Activated CD8-positive, alpha-beta T cell treated with anti-CD3 and anti-CD28 coated beads for 36 hours (primary cell): ENCODE data around the gene PRR29. TPM values are rescaled to one million over a fixed set of nuclear protein-coding genes. Genes with fewer than 3 reads are reported as not detected.

Source experiments
- ATAC-seq: fragments of 200-7000 bp; cut with Tn5 transposase; one replicate; pipeline ENCODE4 v1.10.0; 2021; ENCODE audit warnings: mild to moderate bottlenecking, moderate library complexity
- CTCF ChIA-PET: fragments of 350-600 bp; sonication (Branson Sonifier 250); formaldehyde crosslinking; loops from one replicate; lab custom pipeline; 2021; ENCODE audit warnings: antibody characterized with exemption; lab: Charles Lee
- POLR2A ChIA-PET: fragments of 350-600 bp; sonication (Branson Sonifier 250); formaldehyde crosslinking; loops from one replicate; lab custom pipeline; 2021; ENCODE audit warnings: antibody characterized with exemption; lab: Charles Lee
- DNase-seq: peaks from one replicate; pipeline ENCODE4 v3.0.0-alpha.2; 2020
- H3K27ac Mint-ChIP-seq: one replicate; pipeline ENCODE4 v1.8.0; 2021; ENCODE audit warnings: mild to moderate bottlenecking, mixed read lengths
- H3K27me3 Mint-ChIP-seq: one replicate; pipeline ENCODE4 v1.8.0; 2021; ENCODE audit warnings: mixed read lengths
- H3K36me3 Mint-ChIP-seq: one replicate; pipeline ENCODE4 v1.8.0; 2021; ENCODE audit warnings: low read depth, mixed read lengths
- H3K4me1 Mint-ChIP-seq: one replicate; pipeline ENCODE4 v1.8.0; 2021; ENCODE audit warnings: low read depth, mixed read lengths
- H3K4me3 Mint-ChIP-seq: one replicate; pipeline ENCODE4 v1.8.0; 2021; ENCODE audit warnings: mild to moderate bottlenecking, moderate library complexity, mixed read lengths
- H3K9me3 Mint-ChIP-seq: one replicate; pipeline ENCODE4 v1.8.0; 2021; ENCODE audit warnings: mixed read lengths
- intact Hi-C: fragments of 100-400 bp; cut with micrococcal nuclease; formaldehyde crosslinking; loops from one replicate; pipeline ENCODE4 v1.10.0; 2022
- total RNA-seq, 2 experiments: library from RNA; stranded (reverse); gene quantifications; one replicate each; pipeline ENCODE4 v1.2.3, GENCODE V29; 2021
- TF ChIP-seq, protein P1 (sequence below): fragments of 200-600 bp; IDR thresholded peaks from one replicate; pipeline ENCODE4 v1.8.0; 2022; ENCODE audit warnings: antibody characterized with exemption, mild to moderate bottlenecking

The PRR29 gene
- total RNA-seq, 2 experiments from 2014 or later: 0.74 to 2.5 TPM

- TF ChIP-seq, protein P1, sequence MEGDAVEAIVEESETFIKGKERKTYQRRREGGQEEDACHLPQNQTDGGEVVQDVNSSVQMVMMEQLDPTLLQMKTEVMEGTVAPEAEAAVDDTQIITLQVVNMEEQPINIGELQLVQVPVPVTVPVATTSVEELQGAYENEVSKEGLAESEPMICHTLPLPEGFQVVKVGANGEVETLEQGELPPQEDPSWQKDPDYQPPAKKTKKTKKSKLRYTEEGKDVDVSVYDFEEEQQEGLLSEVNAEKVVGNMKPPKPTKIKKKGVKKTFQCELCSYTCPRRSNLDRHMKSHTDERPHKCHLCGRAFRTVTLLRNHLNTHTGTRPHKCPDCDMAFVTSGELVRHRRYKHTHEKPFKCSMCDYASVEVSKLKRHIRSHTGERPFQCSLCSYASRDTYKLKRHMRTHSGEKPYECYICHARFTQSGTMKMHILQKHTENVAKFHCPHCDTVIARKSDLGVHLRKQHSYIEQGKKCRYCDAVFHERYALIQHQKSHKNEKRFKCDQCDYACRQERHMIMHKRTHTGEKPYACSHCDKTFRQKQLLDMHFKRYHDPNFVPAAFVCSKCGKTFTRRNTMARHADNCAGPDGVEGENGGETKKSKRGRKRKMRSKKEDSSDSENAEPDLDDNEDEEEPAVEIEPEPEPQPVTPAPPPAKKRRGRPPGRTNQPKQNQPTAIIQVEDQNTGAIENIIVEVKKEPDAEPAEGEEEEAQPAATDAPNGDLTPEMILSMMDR: no peak
- ATAC-seq (no peak), DNase-seq (no peak)
- Mint-ChIP-seq H3K27ac (no peak overlapping the region), H3K4me3 (no peak overlapping the region), H3K27me3 (no peaks in the 10 kb centered on the region), H3K9me3 (no peaks in the 10 kb centered on the region), H3K36me3 (no peaks in the 10 kb centered on the region), H3K4me1 (peaks cover 8% of the 10 kb centered on the region)
- ChIA-PET POLR2A (no interaction called here), CTCF (interaction anchor here (0.6 to 9.2 kb wide), 4 partner anchors 18 to 129 kb away, joined by 3 to 419 read pairs (median 5); partner anchors contain the start of gene ERN1)
- intact Hi-C loops: no loop called here
Measured at GRCh38 chr17:64032081-64032480, 33.9 kb downstream of the PRR29 start.

DNA sequence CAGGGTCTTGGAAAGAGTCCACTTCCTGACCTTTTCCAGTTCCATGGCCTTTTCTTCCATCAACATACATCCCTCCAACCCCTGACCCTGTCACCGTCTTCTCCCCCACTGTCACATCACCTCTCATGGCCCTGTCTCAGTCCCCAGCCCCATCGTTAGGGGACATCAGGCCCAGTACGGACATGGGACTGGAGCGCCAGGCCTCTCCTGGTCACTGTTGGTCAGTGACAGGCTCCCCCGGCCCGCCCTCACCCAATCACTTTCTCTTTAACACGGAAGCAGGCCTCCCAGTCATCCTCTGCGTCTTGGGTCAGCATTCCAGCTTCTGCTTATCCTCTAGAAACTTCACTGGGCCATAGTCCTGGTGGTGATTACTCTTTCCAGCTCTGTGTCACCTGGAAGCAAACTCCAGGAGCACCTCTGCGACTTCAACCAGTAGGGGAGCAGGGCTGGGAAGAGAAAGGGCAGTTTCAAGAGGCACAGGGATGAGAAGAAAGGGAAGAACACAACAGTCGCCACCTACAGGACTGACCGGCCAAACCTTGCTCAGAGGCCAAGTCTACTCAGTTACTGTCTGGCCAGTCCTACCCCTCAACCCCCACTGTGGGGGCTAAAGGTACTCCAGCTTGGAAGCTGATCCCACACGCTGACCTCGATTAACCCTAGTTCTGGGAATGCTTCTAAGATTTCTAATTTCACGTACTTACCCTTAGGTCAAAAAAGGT lies 38.2 kb downstream of the PRR29 start:
- no peak overlapping the region for H3K27ac Mint-ChIP-seq
- no peaks in the 10 kb centered on the region for H3K36me3 Mint-ChIP-seq
- H3K27me3 Mint-ChIP-seq: no peaks in the 10 kb centered on the region
- TF ChIP-seq, protein P1: no peak
- intact Hi-C loops: no loop called here
- POLR2A ChIA-PET: interaction anchor here (0.9 to 1.8 kb wide), 3 partner anchors 10 to 267 kb away, joined by 3 to 7 read pairs (median 3); no protein-coding TSS in a partner anchor
- ATAC-seq (no peak), DNase-seq (no peak)
- CTCF ChIA-PET: interaction anchor here (1.1 to 1.4 kb wide), 2 partner anchors 27 to 97 kb away, joined by 3 to 7 read pairs; no protein-coding TSS in a partner anchor
- H3K4me3 Mint-ChIP-seq: no peak overlapping the region
- no peaks in the 10 kb centered on the region for H3K4me1 Mint-ChIP-seq
- no peaks in the 10 kb centered on the region for H3K9me3 Mint-ChIP-seq

- no peak for DNase-seq
- TF ChIP-seq, protein P1: no peak
- Mint-ChIP-seq H3K36me3 (peaks cover 3% of the 10 kb centered on the region), H3K4me3 (no peak overlapping the region), H3K4me1 (peaks cover 2% of the 10 kb centered on the region), H3K27me3 (no peaks in the 10 kb centered on the region), H3K9me3 (no peaks in the 10 kb centered on the region), H3K27ac (no peak overlapping the region)
- CTCF ChIA-PET: interaction anchor here (1.1 kb wide), 1 partner anchor 8 kb away, joined by 4 read pairs; no protein-coding TSS in a partner anchor
- POLR2A ChIA-PET: interaction anchor here (1.8 kb wide), 1 partner anchor 31 kb away, joined by 7 read pairs; no protein-coding TSS in a partner anchor
- intact Hi-C loops: no loop called here
- ATAC-seq: no peak
Measured at GRCh38 chr17:64037180-64037579, 39.0 kb downstream of the PRR29 start.

DNA sequence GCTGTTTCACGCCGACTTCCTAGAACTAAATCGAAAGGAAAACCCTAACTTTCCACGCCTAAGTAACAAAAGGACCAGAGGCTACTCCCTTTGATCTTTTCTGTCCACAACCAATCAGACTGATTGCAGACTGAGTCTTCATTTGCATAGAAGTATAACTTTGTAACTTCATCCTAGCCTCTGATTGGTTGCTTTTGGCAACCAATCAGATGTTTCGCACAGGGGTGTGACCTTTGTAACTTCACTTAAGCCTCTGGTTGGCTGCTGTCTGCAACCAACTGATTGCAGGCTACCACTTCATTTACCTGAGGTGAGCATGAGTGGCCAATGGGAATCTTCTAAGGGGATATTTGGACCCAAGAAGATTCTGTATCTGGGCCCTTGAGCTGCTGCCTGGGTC lies 39.7 kb downstream of the PRR29 start:
- no peak overlapping the region for H3K4me3 Mint-ChIP-seq
- peaks cover 2% of the 10 kb centered on the region for H3K4me1 Mint-ChIP-seq
- ATAC-seq: no peak
- no peaks in the 10 kb centered on the region for H3K27me3 Mint-ChIP-seq
- H3K27ac Mint-ChIP-seq: no peak overlapping the region
- DNase-seq: no peak
- ChIA-PET POLR2A (interaction anchor here (1.3 to 1.8 kb wide), 4 partner anchors 13 to 30 kb away, joined by 3 to 7 read pairs (median 4); partner anchors contain the start of gene ICAM2), CTCF (interaction anchor here (1.1 to 2.2 kb wide), 4 partner anchors 9 to 95 kb away, joined by 3 to 17 read pairs (median 7); no protein-coding TSS in a partner anchor)
- TF ChIP-seq, protein P1: no peak
- H3K9me3 Mint-ChIP-seq: no peaks in the 10 kb centered on the region
- intact Hi-C loops: no loop called here
- H3K36me3 Mint-ChIP-seq: peaks cover 3% of the 10 kb centered on the region
